Ovary (tissue), 3 donors: Measurements from ENCODE around the gene TNS1.

Experiments
- POLR2A ChIP-seq: fragments of 450-650 bp; IDR thresholded peaks from one replicate; pipeline ENCODE4 v1.6.1; 2017; ENCODE audit warnings: antibody characterized with exemption, mild to moderate bottlenecking, moderate library complexity
- TF ChIP-seq, protein P1 (sequence below), 3 donors: fragments of 450-650 bp in 2 of 3; fragments of 200-600 bp in 1 of 3; IDR thresholded peaks; one replicate each; pipeline versions ENCODE4 v1.5.1 to v1.8.0; 2016 to 2022; ENCODE audit warnings: antibody characterized with exemption in 3 of 3, mild to moderate bottlenecking in 1 of 3
- donor health status: DM: no; HTN: no; CAD: no.

DNA sequence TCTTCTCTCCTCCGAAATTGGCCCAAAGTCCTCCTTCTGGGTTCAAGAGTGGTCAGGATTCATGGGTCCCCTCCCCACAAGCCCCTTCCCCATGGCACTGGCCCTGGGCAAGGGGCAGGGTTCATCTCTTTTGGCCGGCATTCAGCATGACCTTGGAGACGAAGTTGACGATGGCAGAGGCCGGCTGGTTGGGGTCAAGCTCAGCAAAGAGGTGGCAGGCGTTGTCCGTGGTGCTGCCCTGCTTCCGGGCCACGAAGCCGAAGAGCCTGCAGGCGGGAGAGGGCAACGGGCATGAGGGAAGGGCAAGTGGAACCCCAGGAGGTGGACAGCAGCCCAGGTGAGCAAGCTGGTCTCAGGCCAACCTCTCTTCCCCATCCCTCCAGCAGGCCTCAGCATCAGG, 198.5 kb downstream of the TNS1 start:
- TF ChIP-seq, protein P1, sequence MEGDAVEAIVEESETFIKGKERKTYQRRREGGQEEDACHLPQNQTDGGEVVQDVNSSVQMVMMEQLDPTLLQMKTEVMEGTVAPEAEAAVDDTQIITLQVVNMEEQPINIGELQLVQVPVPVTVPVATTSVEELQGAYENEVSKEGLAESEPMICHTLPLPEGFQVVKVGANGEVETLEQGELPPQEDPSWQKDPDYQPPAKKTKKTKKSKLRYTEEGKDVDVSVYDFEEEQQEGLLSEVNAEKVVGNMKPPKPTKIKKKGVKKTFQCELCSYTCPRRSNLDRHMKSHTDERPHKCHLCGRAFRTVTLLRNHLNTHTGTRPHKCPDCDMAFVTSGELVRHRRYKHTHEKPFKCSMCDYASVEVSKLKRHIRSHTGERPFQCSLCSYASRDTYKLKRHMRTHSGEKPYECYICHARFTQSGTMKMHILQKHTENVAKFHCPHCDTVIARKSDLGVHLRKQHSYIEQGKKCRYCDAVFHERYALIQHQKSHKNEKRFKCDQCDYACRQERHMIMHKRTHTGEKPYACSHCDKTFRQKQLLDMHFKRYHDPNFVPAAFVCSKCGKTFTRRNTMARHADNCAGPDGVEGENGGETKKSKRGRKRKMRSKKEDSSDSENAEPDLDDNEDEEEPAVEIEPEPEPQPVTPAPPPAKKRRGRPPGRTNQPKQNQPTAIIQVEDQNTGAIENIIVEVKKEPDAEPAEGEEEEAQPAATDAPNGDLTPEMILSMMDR (IDR thresholded peaks at IDR 0.05): no peak
- TF ChIP-seq POLR2A: no peak
